OCI-LY7 (cell line): Measurements from ENCODE around the gene LSAMP.

ENCODE experiments used
- EZH2phosphoT487 ChIP-seq: fragments of 200-600 bp; sonication (generic); IDR thresholded peaks from 2 replicates; pipeline ENCODE4 v1.6.1; 2018; ENCODE audit warnings: low read depth, borderline replicate concordance, mild to moderate bottlenecking, mixed run types, antibody characterized with exemption, low read length, moderate library complexity, mixed read lengths
- TF ChIP-seq, protein P1 (sequence below): fragments of 200-600 bp; sonication (generic); conservative IDR thresholded peaks from 2 replicates; pipeline ENCODE4 v1.5.1; 2014; ENCODE audit warnings: mild to moderate bottlenecking, antibody characterized with exemption, low read length, moderate library complexity, mixed read lengths

DNA sequence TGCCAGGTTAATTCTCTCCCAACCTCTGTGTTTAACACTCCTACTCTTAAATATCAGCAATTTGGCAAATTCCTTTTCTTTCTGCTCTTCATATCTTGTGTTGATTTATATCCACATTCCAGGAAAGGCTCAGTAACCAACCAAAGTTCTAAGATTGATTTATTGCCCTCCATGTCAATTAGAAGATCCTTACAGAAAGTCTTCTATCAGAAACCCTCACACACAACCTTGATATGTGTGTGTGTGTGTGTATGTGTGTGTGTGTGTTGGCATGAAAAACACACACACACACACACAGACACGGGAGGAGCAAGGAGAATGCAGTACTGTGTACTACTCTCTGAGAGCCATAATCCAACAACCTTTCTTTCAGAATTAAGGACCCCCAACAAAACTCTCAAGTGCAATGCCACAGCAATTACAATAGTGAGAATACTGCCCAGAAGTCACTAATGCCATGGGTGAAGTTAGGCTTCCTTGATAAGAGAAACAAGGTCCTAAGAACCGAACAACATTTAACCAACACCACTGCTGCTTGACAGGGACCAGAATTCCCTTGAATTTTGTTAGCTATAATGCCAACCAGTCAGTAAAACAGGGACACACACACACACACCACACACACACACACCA lies 1.1 kb downstream of the LSAMP start:
- TF ChIP-seq, protein P1, sequence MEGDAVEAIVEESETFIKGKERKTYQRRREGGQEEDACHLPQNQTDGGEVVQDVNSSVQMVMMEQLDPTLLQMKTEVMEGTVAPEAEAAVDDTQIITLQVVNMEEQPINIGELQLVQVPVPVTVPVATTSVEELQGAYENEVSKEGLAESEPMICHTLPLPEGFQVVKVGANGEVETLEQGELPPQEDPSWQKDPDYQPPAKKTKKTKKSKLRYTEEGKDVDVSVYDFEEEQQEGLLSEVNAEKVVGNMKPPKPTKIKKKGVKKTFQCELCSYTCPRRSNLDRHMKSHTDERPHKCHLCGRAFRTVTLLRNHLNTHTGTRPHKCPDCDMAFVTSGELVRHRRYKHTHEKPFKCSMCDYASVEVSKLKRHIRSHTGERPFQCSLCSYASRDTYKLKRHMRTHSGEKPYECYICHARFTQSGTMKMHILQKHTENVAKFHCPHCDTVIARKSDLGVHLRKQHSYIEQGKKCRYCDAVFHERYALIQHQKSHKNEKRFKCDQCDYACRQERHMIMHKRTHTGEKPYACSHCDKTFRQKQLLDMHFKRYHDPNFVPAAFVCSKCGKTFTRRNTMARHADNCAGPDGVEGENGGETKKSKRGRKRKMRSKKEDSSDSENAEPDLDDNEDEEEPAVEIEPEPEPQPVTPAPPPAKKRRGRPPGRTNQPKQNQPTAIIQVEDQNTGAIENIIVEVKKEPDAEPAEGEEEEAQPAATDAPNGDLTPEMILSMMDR: no peak
- TF ChIP-seq EZH2phosphoT487: no peak
